Gastroesophageal sphincter (tissue), 4 donors: Measurements from ENCODE around the gene SLC9A5. TPM values are rescaled to one million over a fixed set of nuclear protein-coding genes. Genes with fewer than 3 reads are reported as not detected.

Source experiments
- ATAC-seq: fragments of 150-250 bp; one replicate; pipeline ENCODE4 v1.9.1; 2016; ENCODE audit warnings: mild to moderate bottlenecking, moderate library complexity
- H3K27ac ChIP-seq, 4 donors: fragments of 200-600 bp; sonication (generic) in 3 of 4; 1 replicate in 3 of 4; 2 replicates in 1 of 4; pipeline ENCODE4 v1.5.1; 2016 to 2019
- H3K27me3 ChIP-seq: fragments of 200-600 bp; sonication (generic); one replicate; pipeline ENCODE4 v1.5.1; 2019
- H3K36me3 ChIP-seq, 2 donors: fragments of 200-600 bp; sonication (generic); one replicate each; pipeline ENCODE4 v1.5.1; 2019; ENCODE audit warnings: control low read depth in 1 of 2
- H3K4me1 ChIP-seq, 3 donors: fragments of 200-600 bp; sonication (generic); 1 replicate in 2 of 3; 2 replicates in 1 of 3; pipeline ENCODE4 v1.5.1; 2016 to 2019; ENCODE audit warnings: control low read depth in 2 of 3
- H3K4me3 ChIP-seq, 2 donors: fragments of 200-600 bp; sonication (generic); one replicate each; pipeline ENCODE4 v1.5.1; 2019; ENCODE audit warnings: mild to moderate bottlenecking in 1 of 2, moderate library complexity in 1 of 2
- H3K9me3 ChIP-seq, 3 donors: fragments of 200-600 bp; sonication (generic); one replicate each; pipeline ENCODE4 v1.5.1; 2017 to 2019; ENCODE audit warnings: control low read depth in 2 of 3
- EP300 ChIP-seq: sonication (generic); formaldehyde crosslinking; IDR thresholded peaks from one replicate; pipeline ENCODE4 v1.6.1; 2017; ENCODE audit warnings: antibody characterized with exemption, mild to moderate bottlenecking
- POLR2A ChIP-seq, 2 donors: fragments of 450-650 bp; IDR thresholded peaks; one replicate each; pipeline ENCODE4 v1.6.1; 2017; ENCODE audit warnings: antibody characterized with exemption in 2 of 2, mild to moderate bottlenecking in 2 of 2, moderate library complexity in 1 of 2
- POLR2AphosphoS5 ChIP-seq: sonication (generic); formaldehyde crosslinking; IDR thresholded peaks from one replicate; pipeline ENCODE4 v1.6.1; 2017; ENCODE audit warnings: antibody characterized with exemption
- WGBS, 2 donors: methylation state at CpG; one replicate each; pipeline ENCODE4 v1.1.5; 2018; ENCODE audit warnings: low coverage in 1 of 2; 5-methylcytosine and 5-hydroxymethylcytosine counted together
- total RNA-seq, 4 donors: library from RNA; depleted of rRNA; stranded (reverse); fragments of >200 nt; gene quantifications; one replicate each; pipeline ENCODE4 v1.1.0, GENCODE V29; 2016
- TF ChIP-seq, protein P1 (sequence below), 4 experiments: fragments of 200-600 bp in 2 of 4; fragments of 450-650 bp in 2 of 4; sonication (generic) in 1 of 4; IDR thresholded peaks; one replicate each; pipeline ENCODE4 v1.5.1; 2017 to 2019; ENCODE audit warnings: antibody characterized with exemption in 4 of 4, mild to moderate bottlenecking in 2 of 4, moderate library complexity in 2 of 4

The SLC9A5 gene
- total RNA-seq, 4 donors from 2014 or later: 0.13 to 0.93 (median 0.21) TPM

DNA sequence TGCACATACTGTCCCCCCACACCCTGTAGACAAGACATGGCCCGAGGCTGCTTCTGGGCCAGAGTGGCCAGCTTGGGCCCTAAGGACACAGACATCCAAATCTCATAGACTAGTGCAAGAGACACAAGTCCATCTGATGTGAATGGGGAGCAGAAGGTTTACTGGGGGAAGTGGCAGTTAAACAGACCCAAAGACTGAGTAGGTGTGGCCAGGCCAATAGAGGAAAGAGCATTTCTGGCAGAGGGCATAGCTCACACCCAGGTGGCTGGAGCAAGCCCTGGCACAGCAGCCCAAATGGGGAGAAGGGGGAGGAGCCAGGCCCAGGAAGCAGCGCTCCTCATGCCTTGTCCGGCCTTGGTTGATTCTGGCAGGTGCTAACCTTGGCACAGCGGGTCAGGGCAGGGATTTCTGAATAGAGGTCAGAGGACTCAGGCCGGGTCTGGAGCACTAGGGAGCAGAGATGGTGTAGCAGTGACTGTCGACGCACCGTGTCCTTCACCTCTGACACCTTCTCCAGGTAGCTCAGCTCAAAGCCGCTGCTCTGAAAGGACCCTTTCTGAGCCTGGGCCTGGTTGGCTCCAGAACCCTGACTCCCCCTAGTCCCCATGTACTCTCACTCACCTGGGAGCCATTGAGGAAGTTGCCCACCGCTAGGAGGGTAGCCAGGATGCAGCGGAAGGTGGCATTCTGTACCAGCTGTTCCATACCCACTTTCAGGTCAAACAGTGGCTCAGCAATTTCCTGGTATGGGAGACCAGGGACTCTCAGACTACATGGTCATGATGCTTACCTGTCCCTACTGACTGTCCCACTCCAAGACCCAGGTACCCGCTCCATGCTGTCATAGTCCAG lies 17.7 kb upstream of the SLC9A5 start:
- H3K4me3 ChIP-seq: no peak overlapping the region
- TF ChIP-seq, protein P1, sequence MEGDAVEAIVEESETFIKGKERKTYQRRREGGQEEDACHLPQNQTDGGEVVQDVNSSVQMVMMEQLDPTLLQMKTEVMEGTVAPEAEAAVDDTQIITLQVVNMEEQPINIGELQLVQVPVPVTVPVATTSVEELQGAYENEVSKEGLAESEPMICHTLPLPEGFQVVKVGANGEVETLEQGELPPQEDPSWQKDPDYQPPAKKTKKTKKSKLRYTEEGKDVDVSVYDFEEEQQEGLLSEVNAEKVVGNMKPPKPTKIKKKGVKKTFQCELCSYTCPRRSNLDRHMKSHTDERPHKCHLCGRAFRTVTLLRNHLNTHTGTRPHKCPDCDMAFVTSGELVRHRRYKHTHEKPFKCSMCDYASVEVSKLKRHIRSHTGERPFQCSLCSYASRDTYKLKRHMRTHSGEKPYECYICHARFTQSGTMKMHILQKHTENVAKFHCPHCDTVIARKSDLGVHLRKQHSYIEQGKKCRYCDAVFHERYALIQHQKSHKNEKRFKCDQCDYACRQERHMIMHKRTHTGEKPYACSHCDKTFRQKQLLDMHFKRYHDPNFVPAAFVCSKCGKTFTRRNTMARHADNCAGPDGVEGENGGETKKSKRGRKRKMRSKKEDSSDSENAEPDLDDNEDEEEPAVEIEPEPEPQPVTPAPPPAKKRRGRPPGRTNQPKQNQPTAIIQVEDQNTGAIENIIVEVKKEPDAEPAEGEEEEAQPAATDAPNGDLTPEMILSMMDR (IDR thresholded peaks at IDR 0.05): no peak
- no peak for TF ChIP-seq POLR2AphosphoS5
- no peak for TF ChIP-seq EP300
- TF ChIP-seq POLR2A (IDR thresholded peaks at IDR 0.05): no peak
- 82 to 83% methylated on average over 2 to 3 of the region's 12 CpGs for WGBS, 2 donors
- no peaks in the 10 kb centered on the region for H3K9me3 ChIP-seq
- no peak for ATAC-seq
- no peak overlapping the region for H3K27ac ChIP-seq
- H3K4me1 ChIP-seq: peaks cover 0 to 23% (median 9%) of the 10 kb centered on the region in 3 donors
- H3K27me3 ChIP-seq: no peaks in the 10 kb centered on the region
- peaks cover 0 to 79% of the 10 kb centered on the region in 2 donors for H3K36me3 ChIP-seq

DNA sequence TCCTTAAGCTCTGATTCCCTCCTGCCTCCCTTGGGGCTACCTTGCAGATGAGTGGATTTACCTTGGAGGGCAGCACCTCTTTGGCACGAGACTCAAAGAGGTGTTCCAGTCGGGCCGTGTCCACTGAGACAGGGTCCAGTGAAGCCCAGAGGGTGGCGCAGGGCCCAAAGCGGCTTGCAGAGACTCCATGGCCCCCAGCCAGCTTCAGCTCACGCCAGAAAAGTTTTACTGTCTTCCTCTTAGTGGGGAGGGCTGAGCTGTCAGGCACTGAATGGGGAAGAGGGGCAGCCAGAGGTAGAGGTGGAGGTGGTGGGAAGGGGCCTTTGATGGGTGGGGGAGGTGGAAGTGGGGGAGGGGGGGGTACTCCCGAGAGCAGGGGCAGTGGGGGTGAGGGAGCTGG lies 15.2 kb upstream of the SLC9A5 start:
- H3K27ac ChIP-seq: no peak overlapping the region
- no peak for ATAC-seq
- H3K36me3 ChIP-seq: peaks cover 0 to 98% of the 10 kb centered on the region in 2 donors
- TF ChIP-seq, protein P1 (IDR thresholded peaks at IDR 0.05): no peak
- no peak for TF ChIP-seq EP300
- no peak for TF ChIP-seq POLR2AphosphoS5
- no peak for TF ChIP-seq POLR2A (IDR thresholded peaks at IDR 0.05)
- H3K9me3 ChIP-seq: no peaks in the 10 kb centered on the region
- 33 to 43% methylated on average over 1 of the region's 7 CpGs for WGBS, 2 donors
- no peak overlapping the region for H3K4me3 ChIP-seq
- H3K27me3 ChIP-seq: no peaks in the 10 kb centered on the region
- H3K4me1 ChIP-seq: peaks cover 0 to 4% (median 0%) of the 10 kb centered on the region in 3 donors

DNA sequence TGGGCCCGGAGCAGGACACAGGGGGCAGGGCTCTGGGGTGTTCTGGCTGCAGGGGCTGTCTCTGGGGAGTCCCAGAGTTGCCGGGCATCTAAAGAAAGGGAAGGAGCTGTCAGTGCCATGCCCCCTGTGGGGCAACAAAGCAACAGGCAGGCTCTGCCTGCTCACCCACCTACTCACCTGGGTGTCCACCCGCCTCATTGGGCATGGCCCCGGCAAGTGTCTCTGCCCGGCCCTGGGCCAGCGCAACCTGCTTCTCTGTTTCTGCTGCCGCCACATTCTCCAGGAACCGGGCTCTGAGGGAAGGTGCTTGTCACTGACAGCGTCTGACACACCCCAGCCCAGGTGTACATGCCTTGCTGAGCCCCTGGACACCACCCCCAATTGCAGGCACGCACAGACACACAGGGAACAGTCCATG lies 14.6 kb upstream of the SLC9A5 start:
- TF ChIP-seq POLR2A (IDR thresholded peaks at IDR 0.05): no peak
- TF ChIP-seq POLR2AphosphoS5: no peak
- no peak for TF ChIP-seq EP300
- TF ChIP-seq, protein P1 (IDR thresholded peaks at IDR 0.05): no peak
- Histone ChIP-seq H3K4me1 (no peaks in the 10 kb centered on the region), H3K9me3 (no peaks in the 10 kb centered on the region), H3K27ac (no peak overlapping the region), H3K36me3 (peaks cover 0 to 98% of the 10 kb centered on the region in 2 donors), H3K4me3 (no peak overlapping the region), H3K27me3 (no peaks in the 10 kb centered on the region)
- no peak for ATAC-seq
- 100% methylated on average over 2 of the region's 10 CpGs; no CpG with 5 or more reads in 1 of the 2 donors for WGBS, 2 donors

DNA sequence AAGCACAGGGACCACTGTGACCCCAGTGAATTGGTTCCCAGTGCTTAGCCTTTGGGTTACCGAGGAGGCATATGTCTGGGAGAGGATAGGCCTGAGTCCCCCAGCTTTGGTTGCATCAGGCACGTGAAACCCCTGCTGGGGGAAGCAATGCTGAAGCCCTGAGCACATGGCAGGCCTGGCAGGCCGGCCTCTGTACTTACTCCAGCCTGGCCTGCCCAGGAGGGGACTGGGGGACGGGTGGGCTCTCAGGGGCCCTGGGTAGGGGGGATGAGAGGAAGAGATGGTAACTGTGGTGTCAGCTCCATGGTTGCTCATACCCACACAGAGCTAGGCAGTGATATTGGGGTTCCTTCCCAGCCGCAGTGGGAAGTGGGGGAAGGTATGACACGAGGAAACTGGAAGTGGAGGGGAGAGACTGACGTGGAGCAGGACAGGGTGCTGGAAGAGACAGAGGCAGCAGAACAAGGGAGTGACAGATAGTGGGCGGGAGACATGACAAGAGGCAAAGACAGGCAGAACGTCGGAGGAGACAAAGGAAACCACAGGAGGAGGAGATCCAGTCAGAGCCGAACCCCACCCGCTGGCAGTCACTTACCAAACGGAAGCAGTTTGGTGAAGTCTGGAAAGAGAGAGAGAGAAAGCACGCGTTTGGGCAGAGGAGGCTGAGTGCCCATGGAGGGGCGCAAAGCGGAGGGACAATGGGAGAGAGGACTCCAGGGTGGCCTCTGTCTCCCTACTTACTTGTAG lies 12.8 kb upstream of the SLC9A5 start:
- Histone ChIP-seq H3K27me3 (no peaks in the 10 kb centered on the region), H3K36me3 (peaks cover 0 to 87% of the 10 kb centered on the region in 2 donors), H3K9me3 (no peaks in the 10 kb centered on the region), H3K4me3 (no peak overlapping the region), H3K4me1 (peaks cover 0 to 8% (median 4%) of the 10 kb centered on the region in 3 donors), H3K27ac (no peak overlapping the region)
- no peak for ATAC-seq
- no peak for TF ChIP-seq POLR2A (IDR thresholded peaks at IDR 0.05)
- TF ChIP-seq, protein P1 (IDR thresholded peaks at IDR 0.05): no peak
- TF ChIP-seq POLR2AphosphoS5: no peak
- WGBS, 2 donors: 78 to 86% methylated on average over 10 to 15 of the region's 17 CpGs
